ENCODE results near the gene TRIM9.

The TRIM9 gene

DNA sequence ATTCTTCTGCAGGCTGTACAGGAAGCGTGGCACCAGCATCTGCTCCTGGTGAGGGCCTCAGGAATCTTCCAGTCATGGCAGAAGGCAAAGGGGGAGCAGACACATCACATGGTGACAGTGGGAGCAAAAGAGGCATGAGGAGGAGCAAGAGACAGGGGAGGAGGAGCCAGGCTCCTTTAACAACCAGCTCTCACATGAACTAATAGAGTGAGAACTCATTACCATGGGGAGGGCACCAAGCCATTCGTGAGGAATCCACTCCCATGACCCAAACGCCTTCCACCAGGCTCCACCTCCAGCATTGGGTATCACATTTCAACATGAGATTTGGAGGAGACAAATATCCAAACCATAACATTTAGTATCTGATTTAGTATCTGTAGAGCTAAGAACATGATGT lies 14.7 kb upstream of the TRIM9 start (continued):
- TF ChIP-seq, protein P1, sequence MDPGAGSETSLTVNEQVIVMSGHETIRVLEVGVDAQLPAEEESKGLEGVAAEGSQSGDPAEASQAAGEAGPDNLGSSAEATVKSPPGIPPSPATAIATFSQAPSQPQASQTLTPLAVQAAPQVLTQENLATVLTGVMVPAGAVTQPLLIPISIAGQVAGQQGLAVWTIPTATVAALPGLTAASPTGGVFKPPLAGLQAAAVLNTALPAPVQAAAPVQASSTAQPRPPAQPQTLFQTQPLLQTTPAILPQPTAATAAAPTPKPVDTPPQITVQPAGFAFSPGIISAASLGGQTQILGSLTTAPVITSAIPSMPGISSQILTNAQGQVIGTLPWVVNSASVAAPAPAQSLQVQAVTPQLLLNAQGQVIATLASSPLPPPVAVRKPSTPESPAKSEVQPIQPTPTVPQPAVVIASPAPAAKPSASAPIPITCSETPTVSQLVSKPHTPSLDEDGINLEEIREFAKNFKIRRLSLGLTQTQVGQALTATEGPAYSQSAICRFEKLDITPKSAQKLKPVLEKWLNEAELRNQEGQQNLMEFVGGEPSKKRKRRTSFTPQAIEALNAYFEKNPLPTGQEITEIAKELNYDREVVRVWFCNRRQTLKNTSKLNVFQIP (CRISPR knock-in tag; IDR thresholded peaks at IDR 0.05; ENCODE audit: borderline replicate concordance, low read depth), result no peak
- TF ChIP-seq ZNF70 (CRISPR knock-in tag; IDR thresholded peaks at IDR 0.05) (no peak), ESRRG (CRISPR knock-in tag; IDR thresholded peaks at IDR 0.05) (no peak)

DNA sequence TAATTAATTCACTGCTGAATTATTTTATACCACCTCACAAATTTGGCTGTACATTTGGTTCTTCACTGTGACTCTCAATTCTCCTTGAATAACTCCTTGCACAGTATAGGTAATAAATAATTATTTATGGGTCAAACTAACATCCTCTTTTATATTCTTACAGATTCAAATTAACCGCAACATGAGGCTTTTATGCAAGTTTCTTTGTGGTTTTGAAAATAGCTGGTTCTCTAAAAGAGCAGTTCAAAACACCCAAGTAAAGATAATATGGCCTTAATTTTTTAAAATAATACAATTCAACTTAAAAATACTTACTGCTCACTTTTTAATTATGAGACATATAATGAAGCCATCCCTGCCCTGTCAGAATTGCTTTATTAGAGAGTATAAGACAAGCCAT lies 12.9 kb upstream of the TRIM9 start:
- TF ChIP-seq SNAI2 (CRISPR knock-in tag; IDR thresholded peaks at IDR 0.05) (no peak), CSDC2 (CRISPR knock-in tag; IDR thresholded peaks at IDR 0.05) (no peak), ZFP3 (CRISPR knock-in tag; IDR thresholded peaks at IDR 0.05) (no peak), ZC3H10 (CRISPR knock-in tag; IDR thresholded peaks at IDR 0.05) (no peak), PPARA (CRISPR knock-in tag; IDR thresholded peaks at IDR 0.05; ENCODE audit: borderline replicate concordance) (no peak), ZFP30 (CRISPR knock-in tag; IDR thresholded peaks at IDR 0.05) (no peak), ZNF8 (CRISPR knock-in tag; IDR thresholded peaks at IDR 0.05) (no peak), TOX (CRISPR knock-in tag; IDR thresholded peaks at IDR 0.05; ENCODE audit: borderline replicate concordance) (no peak)
- TF ChIP-seq, protein P2, sequence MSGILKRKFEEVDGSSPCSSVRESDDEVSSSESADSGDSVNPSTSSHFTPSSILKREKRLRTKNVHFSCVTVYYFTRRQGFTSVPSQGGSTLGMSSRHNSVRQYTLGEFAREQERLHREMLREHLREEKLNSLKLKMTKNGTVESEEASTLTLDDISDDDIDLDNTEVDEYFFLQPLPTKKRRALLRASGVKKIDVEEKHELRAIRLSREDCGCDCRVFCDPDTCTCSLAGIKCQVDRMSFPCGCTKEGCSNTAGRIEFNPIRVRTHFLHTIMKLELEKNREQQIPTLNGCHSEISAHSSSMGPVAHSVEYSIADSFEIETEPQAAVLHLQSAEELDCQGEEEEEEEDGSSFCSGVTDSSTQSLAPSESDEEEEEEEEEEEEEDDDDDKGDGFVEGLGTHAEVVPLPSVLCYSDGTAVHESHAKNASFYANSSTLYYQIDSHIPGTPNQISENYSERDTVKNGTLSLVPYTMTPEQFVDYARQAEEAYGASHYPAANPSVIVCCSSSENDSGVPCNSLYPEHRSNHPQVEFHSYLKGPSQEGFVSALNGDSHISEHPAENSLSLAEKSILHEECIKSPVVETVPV (CRISPR knock-in tag; IDR thresholded peaks at IDR 0.05), result no peak

DNA sequence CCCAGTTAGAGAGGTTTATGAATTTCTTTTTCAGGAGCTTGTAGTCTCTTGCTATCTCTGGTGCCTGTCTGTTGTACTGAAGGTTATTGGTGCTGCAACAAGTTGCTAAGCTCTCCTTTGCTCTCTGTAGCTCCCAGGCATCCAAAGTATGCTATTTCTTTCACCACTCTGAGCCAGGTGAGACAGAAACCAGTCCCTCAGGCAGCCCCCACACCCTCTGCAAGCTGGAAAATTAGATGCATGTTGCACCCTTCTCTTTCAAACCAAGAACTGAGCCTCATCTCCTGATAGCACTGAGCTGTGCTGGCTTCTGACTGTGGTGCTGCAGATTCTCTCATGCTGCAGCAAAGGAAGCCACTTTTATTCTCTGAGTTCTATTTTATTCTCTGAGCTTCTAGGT lies 9.6 kb upstream of the TRIM9 start:
- TF ChIP-seq RARB (CRISPR knock-in tag; IDR thresholded peaks at IDR 0.05) (no peak), ZNF8 (CRISPR knock-in tag; IDR thresholded peaks at IDR 0.05) (no peak), PPARA (CRISPR knock-in tag; IDR thresholded peaks at IDR 0.05; ENCODE audit: borderline replicate concordance) (no peak), ZFP30 (CRISPR knock-in tag; IDR thresholded peaks at IDR 0.05) (no peak), ZFP3 (CRISPR knock-in tag; IDR thresholded peaks at IDR 0.05) (no peak), ZNF70 (CRISPR knock-in tag; IDR thresholded peaks at IDR 0.05) (no peak), ESRRG (CRISPR knock-in tag; IDR thresholded peaks at IDR 0.05) (no peak), TCF4 (CRISPR knock-in tag; IDR thresholded peaks at IDR 0.05; ENCODE audit: borderline replicate concordance) (no peak)
- TF ChIP-seq, protein P3, sequence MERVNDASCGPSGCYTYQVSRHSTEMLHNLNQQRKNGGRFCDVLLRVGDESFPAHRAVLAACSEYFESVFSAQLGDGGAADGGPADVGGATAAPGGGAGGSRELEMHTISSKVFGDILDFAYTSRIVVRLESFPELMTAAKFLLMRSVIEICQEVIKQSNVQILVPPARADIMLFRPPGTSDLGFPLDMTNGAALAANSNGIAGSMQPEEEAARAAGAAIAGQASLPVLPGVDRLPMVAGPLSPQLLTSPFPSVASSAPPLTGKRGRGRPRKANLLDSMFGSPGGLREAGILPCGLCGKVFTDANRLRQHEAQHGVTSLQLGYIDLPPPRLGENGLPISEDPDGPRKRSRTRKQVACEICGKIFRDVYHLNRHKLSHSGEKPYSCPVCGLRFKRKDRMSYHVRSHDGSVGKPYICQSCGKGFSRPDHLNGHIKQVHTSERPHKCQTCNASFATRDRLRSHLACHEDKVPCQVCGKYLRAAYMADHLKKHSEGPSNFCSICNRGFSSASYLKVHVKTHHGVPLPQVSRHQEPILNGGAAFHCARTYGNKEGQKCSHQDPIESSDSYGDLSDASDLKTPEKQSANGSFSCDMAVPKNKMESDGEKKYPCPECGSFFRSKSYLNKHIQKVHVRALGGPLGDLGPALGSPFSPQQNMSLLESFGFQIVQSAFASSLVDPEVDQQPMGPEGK (CRISPR knock-in tag; IDR thresholded peaks at IDR 0.05; ENCODE audit: borderline replicate concordance), result no peak
- TF ChIP-seq, protein P4, sequence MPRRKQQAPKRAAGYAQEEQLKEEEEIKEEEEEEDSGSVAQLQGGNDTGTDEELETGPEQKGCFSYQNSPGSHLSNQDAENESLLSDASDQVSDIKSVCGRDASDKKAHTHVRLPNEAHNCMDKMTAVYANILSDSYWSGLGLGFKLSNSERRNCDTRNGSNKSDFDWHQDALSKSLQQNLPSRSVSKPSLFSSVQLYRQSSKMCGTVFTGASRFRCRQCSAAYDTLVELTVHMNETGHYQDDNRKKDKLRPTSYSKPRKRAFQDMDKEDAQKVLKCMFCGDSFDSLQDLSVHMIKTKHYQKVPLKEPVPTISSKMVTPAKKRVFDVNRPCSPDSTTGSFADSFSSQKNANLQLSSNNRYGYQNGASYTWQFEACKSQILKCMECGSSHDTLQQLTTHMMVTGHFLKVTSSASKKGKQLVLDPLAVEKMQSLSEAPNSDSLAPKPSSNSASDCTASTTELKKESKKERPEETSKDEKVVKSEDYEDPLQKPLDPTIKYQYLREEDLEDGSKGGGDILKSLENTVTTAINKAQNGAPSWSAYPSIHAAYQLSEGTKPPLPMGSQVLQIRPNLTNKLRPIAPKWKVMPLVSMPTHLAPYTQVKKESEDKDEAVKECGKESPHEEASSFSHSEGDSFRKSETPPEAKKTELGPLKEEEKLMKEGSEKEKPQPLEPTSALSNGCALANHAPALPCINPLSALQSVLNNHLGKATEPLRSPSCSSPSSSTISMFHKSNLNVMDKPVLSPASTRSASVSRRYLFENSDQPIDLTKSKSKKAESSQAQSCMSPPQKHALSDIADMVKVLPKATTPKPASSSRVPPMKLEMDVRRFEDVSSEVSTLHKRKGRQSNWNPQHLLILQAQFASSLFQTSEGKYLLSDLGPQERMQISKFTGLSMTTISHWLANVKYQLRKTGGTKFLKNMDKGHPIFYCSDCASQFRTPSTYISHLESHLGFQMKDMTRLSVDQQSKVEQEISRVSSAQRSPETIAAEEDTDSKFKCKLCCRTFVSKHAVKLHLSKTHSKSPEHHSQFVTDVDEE (CRISPR knock-in tag; IDR thresholded peaks at IDR 0.05), result no peak
- no peak; the same call in 1 of the 3 replicates for ATAC-seq

More for the DNA sequence above, 12.9 kb upstream of the TRIM9 start:
- ATAC-seq, result no peak

DNA sequence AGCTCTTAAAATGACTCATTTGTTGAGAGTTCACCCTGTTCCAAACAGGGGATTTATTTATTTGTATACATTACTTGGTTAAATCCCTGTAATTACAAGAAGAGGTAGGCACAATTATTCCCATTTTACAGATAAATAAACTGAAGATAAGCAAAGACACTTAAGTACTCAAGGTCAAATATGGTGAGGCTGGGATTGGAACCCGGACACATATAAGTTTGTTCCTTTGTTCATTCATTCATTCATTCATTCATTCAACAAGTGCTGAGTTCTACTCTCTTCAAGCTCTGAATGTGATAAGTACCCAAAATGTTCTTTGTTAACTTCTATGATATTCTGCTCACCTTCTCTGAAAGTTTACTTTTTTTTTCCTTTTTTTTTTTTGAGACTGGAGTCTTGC lies 2.4 kb upstream of the TRIM9 start:
- ATAC-seq, result no peak
- no peak for TF ChIP-seq SNAI2 (CRISPR knock-in tag; IDR thresholded peaks at IDR 0.05)
- TF ChIP-seq, protein P5, sequence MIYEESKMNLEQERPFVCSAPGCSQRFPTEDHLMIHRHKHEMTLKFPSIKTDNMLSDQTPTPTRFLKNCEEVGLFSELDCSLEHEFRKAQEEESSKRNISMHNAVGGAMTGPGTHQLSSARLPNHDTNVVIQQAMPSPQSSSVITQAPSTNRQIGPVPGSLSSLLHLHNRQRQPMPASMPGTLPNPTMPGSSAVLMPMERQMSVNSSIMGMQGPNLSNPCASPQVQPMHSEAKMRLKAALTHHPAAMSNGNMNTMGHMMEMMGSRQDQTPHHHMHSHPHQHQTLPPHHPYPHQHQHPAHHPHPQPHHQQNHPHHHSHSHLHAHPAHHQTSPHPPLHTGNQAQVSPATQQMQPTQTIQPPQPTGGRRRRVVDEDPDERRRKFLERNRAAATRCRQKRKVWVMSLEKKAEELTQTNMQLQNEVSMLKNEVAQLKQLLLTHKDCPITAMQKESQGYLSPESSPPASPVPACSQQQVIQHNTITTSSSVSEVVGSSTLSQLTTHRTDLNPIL (CRISPR knock-in tag; IDR thresholded peaks at IDR 0.05; ENCODE audit: low read depth), result no peak
- TF ChIP-seq TOX (CRISPR knock-in tag; IDR thresholded peaks at IDR 0.05; ENCODE audit: borderline replicate concordance), result no peak
- TF ChIP-seq ARNTL (CRISPR knock-in tag; IDR thresholded peaks at IDR 0.05; ENCODE audit: borderline replicate concordance, low read depth), result no peak
- TF ChIP-seq, protein P2 (CRISPR knock-in tag; IDR thresholded peaks at IDR 0.05), result no peak
- TF ChIP-seq PPARA (CRISPR knock-in tag; IDR thresholded peaks at IDR 0.05; ENCODE audit: borderline replicate concordance), result no peak
- TF ChIP-seq, protein P4 (CRISPR knock-in tag; IDR thresholded peaks at IDR 0.05), result no peak
- no peak for TF ChIP-seq ISL1 (CRISPR knock-in tag; IDR thresholded peaks at IDR 0.05)
- no peak for TF ChIP-seq ZFP30 (CRISPR knock-in tag; IDR thresholded peaks at IDR 0.05)
- TF ChIP-seq ZFP3 (CRISPR knock-in tag; IDR thresholded peaks at IDR 0.05), result no peak
- no peak for TF ChIP-seq ZNF70 (CRISPR knock-in tag; IDR thresholded peaks at IDR 0.05)
- no peak for TF ChIP-seq TCF4 (CRISPR knock-in tag; IDR thresholded peaks at IDR 0.05; ENCODE audit: borderline replicate concordance)
- no peak for TF ChIP-seq ZNF8 (CRISPR knock-in tag; IDR thresholded peaks at IDR 0.05)
- no peak for TF ChIP-seq ZNF565 (CRISPR knock-in tag; conservative IDR thresholded peaks at IDR 0.05; ENCODE audit: low read depth)
- no peak for TF ChIP-seq CSDC2 (CRISPR knock-in tag; IDR thresholded peaks at IDR 0.05)
